Bone marrow (tissue), 2 donors: Measurements from ENCODE around the gene LRRC4C.
"Not testable (repeated sequence)": the region's sequence is repeated elsewhere in the genome, so short reads cannot be mapped to it uniquely, and the experiment has no call there.

Experiments used
- DNase-seq, 2 donors: peaks; one replicate each; lab custom pipeline; 2025; lab: John Stamatoyannopoulos, UW

Gene LRRC4C

DNA sequence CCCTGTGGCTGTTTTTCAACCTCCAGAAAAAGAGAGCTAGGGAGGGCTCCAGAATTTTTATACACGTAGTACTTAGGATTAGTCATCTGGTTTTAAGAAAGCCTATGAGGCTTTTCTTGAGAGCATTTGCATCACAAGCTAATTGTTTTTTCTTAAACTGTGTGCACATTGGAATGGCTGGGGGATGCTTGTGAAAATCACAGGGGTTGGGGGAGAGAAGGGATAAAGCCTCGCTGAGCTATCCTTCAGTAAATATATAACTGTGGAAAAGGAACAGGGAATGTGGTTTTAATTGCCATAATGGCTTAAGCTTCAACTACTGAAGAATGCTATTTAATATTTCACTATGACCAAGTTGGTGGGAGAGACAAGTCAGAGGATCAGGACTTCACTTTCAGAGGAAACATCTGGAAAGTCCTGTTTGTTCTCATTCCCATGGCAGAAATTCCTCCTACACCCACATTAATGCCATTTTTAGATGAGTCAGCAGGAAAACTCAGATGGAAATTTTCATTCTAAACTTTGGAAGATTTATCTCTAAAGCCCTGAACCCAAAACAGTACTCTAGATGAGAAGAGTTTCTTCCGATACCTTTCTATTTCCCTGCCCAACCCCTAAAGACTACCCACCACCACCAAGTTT is 591.3 kb downstream of the LRRC4C start:
- no peak for DNase-seq

DNA sequence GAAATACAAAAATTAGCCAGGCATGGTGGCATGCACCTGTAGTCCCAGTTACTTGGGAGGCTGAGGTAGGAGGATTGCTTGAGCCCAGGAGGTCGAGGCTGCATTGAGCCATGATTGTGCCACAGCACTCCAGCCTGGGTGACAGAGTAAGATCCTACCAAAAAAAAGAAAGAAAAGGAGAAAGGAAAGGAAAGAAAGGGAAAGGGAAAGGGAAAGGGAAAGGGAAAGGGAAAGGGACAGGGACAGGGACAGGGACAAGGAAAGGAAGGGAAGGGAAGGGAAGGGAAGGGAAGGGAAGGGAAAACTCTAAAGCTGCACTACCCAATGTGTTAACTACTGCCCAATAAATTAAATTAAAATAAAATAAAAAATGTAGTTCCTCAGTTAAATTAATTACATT is 601.7 kb downstream of the LRRC4C start:
- not testable (repeated sequence) for DNase-seq

DNA sequence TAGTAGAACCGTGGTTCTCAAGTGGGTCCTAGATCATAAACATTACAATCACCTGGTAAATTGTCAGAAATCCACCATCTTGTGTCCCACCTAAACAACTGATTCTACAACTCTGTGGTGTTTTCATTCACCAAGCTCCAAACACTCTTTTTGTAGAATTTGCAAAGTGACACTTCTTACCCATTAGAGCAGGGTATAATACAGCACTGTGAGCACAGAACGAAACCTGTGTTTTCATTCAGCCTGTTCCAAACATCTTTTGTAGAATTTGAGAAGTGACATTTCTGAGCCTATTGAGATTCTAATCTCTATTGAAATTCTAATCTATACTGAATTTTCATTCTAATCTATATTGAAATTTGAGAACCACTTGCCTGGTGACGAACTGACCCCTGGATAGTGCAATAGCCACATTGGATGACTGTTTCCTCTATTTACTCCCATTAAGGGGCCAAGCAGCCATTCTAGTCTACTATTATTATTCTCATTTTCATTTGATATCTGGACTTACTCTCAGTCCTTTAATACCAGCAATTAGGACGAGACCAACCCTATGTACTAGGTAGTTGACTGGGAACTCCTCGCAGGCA is 616.6 kb downstream of the LRRC4C start:
- no peak for DNase-seq

DNA sequence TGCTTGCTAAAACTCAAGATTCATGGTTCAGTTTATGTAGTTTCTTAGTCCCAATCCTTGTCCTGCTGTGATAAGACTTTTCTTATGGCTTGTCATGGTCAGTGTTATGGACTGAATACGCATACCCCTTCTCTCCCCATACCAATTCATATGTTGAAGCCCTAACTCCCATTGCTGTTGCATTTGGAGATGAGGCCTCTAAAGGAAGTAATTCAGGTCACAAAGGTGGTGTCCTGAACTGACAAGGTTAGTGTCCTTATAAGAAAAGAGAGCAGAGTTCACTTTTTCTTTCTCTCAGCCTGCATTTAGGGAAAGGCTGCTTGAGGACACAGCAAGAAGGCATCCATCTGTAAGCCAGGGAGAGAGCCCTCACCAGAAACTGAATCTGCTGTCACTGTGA is 618.2 kb downstream of the LRRC4C start:
- no peak for DNase-seq

DNA sequence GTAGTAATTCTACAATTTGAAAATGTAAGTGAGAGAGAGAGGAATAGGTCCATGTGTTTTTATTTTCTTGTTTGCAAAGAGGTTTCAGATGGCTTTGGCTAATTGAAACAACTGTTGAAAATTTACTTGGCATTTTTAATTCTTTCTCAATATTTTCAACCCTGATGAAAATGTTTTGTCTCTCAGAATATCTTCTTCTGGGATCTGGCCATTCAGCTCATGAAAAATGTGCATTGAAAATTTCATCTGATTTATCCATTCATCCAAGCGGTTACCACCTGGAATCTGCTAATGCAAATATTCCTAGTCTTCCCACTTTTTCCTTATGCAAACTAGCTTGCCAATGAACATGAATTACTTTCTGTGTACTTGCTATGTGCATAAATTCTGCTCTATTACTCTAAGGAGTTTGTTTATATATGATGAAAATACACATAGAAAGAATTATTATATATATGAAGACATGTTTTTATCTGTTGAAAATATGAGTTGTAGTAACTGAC is 621.2 kb downstream of the LRRC4C start:
- DNase-seq, result no peak

DNA sequence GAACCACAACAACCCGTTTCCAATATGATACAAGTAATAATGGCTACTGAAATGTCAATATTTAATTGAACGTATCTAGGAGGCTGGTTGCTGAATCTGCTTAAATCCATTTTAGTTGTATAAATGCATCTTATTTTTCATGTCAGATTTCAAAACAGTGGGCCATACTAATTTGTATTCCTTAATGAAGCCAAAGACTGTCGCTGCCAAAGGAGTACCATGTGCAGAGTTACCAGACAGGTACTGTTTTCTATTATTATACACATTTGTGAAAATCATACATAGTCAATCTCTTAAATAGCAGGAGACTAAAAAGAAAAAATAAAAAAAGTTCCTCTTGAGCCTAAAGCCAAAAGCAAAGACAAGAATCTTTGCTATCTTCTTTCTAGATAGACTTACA is 632.3 kb downstream of the LRRC4C start:
- DNase-seq, result no peak

DNA sequence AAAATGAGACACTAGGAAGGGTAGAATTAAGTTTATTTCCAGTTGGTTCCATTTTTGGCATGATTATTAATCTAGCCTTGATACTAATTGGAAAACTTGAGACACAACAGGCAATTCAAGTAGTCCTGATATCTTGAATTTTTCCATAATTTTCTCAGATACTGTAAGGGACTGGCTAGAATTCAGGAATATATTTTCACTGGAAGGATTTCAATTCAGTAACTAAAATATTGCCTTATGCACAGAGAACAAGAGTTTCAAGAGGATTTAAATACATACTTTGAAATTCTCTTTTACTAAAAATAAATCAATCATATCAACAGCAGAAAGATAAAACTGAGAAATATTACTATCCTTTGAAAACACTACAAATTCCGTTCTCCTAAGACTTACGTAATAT is 632.9 kb downstream of the LRRC4C start:
- DNase-seq, result no peak

DNA sequence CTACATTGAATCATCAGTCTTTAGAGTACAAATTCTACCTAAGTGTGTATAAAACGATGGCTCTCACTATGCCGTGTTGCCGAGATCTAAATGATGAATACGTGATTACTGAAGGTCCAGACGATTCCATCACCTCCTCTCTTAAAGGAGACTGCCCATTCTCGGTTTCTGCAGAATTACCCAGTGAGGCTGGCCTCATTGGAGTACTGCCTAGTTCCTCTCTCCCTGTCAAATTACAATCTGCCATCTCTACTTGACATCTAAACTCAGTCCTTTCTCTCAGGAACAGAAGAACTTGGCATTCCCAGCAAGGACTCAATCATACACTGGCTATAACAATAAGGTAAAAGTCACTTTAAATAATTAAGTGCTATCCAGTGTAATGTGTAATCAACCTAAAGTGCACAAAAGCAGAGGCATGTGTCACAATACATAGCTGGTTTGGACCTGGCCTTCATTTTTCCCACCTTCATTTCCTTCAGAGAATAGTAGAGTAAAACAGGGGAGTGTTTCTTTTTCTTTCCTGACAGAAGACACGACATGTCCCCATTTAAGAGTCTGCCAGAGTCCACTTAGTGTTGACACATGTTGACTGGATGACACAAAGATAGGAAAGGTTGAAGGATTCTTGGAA is 634.1 kb downstream of the LRRC4C start:
- DNase-seq, result no peak

DNA sequence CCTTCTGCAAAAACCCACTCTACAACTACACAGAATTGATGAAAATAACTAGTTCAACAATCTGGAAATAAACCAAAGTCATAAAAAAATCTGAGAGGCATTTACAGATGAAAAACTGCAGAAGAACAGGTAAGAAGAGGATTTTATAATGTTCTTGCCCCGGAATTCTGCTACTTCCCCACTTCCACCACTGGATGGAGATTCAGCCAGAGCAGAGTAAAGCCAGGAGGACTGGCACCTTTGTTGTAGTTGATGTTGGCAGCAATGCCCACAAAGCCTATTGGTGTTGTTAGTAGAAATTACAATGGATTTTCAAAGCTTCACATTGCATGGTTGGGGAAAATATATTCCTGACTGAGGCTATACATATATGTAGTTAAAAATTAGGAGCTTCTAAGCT is 640.2 kb downstream of the LRRC4C start:
- DNase-seq, result no peak

DNA sequence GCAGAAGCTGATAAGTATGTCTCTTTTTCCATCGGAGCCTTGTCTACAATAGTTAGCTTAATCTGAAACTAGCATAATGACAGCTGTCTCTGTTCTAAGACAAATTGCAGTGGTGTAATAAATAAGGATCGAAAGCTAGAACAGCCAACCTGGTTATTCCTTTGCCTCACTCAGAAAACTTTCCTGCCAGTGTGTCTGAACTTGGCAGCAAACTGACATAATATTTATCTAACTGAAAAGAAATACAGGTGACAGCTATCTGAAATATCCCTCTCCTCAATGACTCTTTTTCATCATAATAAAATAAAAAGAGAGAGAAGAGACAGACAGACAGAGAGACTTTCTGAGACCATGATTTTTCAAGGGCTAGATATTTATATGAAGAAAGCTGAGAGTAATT is 642.5 kb downstream of the LRRC4C start:
- DNase-seq, result no peak

DNA sequence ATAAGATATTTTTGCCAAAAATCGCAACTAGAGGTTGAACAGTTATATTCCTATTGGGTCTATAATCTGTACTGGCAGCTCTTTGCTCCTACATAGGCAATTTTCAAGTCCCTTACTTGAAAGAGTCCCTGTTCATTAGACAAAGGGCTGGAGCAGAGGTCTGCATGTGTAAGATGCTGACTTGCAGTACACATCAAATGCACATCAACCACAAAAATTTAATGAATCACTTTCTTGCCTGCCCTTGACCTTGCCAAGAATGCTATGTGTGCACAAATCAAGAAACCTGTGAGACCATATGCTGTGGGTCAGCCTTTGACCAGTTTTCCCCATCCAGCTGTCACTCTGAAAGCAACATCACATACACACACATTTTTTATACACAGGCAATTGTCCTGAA is 661.5 kb downstream of the LRRC4C start:
- DNase-seq, result no peak

DNA sequence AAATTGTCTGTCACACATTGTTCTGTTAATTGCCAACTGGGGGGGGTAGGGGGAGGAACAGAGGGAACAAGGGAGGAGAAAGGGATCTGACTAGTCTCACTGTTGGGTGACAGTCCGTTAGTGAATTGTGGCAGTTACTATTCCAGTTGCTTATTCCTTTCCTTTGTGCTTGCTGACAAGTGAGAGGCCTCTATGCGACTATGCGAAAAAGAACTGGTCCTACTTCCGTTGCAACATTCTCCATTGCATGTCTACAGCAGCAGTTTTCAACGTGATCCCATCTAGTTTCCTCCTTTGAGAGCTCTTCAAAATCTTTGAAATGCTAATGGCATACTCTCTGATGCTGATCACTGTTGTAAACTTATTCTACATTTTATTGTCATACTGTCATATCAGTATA is 672.2 kb downstream of the LRRC4C start:
- DNase-seq, result no peak

DNA sequence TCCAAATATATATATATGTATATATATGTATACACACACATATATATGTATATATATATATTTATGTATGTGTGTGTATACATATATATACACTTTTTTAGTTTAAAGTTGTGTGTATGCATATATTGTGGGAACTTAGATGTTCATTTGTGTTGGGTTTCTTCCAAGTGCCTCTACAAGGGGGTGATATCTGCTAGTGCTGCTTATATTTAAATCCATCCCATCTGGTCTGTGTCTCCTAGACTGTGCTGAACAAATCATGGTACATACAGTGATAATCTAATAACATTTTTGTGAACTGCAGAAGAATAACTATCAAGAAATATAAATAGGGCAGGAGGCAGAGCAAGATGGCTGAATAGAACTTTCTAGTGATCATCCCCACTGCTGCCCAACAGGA is 696.4 kb downstream of the LRRC4C start:
- DNase-seq, result no peak

DNA sequence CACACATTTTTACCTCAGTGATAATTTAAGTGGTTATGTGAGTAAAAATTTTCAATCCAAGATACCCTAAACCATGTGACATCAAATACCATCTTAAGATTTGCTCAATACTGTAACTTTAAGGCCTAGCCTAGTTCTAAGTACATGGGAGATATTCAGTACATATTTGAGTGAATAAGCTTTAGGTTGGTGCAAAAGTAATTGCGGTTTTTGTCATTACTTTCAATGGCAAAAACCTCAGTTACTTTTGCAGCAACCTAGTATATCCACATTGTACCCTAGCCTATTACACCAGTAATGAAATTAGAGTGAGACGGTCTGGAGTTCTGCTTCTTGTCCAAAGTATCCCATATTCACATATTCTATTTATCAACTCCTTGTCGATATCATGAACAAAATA is 700.1 kb downstream of the LRRC4C start:
- no peak for DNase-seq

DNA sequence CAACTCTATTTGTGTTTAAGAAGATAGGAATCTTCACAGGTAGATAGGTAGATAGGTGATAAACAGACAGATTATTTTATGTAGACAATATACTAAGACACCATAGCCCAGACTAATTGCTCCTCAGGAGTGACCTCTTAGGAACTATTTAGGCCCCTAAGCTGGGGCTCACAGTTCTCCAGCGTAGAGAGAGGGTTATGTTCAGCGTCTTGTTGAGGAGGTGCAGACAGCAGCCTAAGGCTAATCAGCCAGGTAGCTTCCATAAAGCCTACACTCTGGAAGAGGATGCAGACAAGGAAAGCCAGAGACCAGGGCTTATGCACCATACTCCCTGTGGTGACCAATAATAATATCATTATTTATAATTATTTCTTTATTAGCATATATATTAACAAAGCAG is 705.2 kb downstream of the LRRC4C start:
- DNase-seq, result no peak

DNA sequence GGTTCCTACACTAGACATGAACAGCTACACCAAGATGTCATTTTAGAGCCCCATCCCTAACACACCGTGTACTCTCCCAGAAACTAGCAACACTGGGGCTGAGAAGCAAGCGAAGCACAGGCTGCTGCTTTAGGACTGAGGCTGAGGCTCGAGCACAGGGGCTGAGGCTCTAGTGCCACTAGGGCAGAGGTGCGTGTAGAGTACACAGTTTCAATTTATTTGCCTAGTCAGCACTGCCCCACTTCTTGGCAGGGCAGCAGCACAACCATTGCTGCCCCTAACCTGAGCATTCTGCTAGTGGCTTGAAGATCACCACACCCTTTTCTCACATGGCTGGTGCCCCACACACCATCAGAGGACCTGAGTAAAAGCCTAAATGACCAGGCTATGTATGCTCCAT is 713.2 kb downstream of the LRRC4C start:
- DNase-seq, result no peak

DNA sequence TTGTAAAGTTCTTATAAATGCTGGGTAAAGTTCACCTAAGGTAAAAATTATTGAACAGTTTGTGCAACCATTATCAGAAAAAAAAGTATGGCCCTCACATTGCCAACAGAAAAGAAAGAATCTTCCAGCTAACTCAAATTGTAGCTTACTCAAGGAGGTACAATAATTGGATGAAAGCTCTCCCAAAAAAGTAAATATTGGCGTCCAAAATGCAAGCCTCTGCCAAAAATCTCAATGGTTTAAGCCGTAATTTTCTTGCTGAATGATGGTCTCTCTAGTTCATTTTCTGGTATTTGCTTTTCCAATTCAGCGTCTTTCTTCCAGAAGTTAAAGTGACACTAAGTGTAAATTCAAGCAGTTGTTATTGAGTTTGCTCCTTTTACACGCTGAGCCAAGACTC is 727.3 kb downstream of the LRRC4C start:
- DNase-seq, result no peak

DNA sequence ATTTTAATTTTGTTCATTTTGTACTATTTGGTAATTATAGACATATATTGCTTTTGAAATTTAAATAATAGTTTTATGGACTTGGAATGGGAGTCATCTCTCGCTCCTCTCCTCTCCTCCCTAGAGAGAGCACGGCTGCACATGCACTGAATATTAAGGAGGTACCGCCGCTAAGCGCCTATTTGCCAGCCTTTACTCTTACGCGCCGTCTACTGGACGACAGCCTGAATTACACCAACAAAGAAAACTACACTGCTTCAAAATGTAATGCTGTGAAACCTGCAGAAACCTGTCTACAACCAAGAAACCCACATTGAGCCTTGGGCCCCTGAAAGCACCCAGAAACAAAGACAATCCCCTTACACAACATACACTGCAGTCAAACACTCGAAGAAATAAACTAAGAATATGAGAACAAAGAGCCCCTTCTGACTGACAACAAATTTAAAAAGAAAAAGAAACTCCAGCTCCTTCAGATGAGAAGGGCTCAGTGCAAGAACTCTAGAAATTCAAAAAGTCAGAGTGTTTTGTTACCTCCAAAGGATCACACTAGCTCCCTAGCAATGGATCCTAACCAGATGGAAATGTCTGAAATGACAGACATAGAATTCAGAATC is 737.2 kb downstream of the LRRC4C start:
- DNase-seq, result peak in 1 of 2 donors; percentile 2

DNA sequence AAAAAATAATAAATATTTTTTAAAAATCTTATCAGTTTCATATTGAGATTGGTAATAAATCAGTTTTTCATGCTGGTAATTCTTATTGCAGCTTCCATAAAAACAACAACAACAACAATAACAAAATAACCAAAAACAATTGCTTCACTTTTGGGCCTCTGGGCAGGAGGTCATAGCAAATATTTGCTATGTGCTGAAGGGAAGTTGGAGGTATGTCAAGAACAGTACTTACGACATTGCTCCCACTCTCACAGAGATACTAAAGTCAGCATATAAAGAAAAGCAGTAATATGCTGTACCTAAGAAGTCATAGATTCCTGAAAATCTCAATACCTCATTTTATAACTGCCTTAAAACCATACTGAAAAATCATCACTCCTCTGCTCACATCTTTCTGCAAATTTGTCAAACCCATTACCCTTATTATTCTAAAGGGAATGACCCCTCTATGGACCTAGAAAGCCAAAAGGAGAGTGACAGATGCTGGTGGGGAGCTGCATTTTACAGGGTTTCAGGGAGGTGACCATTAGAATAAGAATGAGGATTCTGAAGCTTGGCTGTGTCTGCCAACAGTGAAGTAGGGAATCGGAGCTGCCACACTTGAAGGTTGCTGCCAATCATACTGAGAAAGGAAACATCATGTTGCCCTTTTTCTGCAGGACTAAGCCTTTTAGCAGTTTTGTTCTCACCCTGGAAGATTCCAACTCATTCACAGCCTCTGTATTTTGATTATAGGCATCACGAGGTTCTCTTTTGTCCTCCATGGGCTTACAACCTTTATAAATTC is 742.9 kb downstream of the LRRC4C start:
- no peak for DNase-seq

DNA sequence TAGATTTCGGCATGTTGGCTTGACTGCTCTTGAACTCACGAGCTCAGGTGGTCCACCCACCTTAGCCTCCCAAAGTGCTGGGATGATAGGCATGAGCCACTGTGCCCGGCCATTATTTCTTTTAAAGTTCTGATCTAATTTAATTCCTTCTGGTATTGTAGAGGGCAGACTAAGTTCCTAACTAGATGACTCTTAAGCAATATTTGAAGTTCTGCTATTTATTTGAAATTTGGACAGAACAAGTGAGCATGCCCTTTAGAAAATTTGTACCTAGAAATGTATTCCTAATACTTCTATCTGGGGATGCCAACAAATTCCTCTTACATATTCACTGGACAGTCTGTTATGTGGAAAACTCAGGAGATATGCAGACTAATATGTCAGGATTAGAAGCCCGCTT is 746.4 kb downstream of the LRRC4C start:
- no peak for DNase-seq

DNA sequence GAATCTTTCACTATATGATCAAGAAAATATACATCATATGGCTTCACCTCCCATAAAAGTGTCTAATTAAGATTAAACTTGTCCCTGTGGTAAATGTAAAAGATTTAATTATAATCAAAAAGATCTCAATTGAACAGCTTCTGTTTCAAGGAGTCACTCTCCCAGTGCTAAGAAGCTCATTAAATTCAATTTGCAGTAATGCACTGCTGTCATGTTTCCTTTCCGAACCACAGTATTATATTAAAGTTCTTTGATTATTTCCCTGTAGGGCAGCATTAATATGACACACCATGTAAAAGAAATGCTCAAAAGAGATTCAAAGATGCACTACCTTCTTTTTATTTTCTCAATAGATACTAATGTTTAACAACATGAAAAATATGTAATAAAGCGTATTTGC is 758.4 kb downstream of the LRRC4C start:
- DNase-seq, result no peak

DNA sequence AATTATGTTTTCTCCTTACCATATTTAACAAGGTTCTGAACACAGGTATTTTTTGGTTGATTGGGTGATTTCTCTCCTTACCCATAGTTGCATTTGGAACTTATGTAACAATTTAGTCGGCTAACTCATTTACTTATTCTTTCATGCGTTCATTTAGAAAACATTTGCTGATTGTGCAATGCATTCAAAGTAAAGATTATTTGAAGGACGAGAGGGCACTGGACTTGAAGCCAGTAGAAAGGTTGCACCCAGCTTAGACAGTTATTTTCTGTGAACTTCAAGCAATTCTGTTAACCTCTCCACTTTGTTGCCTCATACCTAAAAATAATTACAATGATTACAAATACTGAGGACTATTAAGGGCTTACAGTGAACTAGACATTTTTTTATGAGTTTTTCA is 769.6 kb downstream of the LRRC4C start:
- DNase-seq, result no peak
